NB4 (cell line): ENCODE results near the gene CD1D.

Source experiments
- POLR2A ChIP-seq: IDR thresholded peaks from 2 replicates; pipeline ENCODE4 v1.6.1; 2011; ENCODE audit warnings: mild to moderate bottlenecking; ENCODE audit not compliant: insufficient read length; ENCODE audit errors: extremely low read depth
- TF ChIP-seq, protein P1 (sequence below): IDR thresholded peaks from one replicate; pipeline ENCODE4 v1.5.1; 2012; ENCODE audit warnings: low read depth, low read length

- no peak for TF ChIP-seq POLR2A
- TF ChIP-seq, protein P1, sequence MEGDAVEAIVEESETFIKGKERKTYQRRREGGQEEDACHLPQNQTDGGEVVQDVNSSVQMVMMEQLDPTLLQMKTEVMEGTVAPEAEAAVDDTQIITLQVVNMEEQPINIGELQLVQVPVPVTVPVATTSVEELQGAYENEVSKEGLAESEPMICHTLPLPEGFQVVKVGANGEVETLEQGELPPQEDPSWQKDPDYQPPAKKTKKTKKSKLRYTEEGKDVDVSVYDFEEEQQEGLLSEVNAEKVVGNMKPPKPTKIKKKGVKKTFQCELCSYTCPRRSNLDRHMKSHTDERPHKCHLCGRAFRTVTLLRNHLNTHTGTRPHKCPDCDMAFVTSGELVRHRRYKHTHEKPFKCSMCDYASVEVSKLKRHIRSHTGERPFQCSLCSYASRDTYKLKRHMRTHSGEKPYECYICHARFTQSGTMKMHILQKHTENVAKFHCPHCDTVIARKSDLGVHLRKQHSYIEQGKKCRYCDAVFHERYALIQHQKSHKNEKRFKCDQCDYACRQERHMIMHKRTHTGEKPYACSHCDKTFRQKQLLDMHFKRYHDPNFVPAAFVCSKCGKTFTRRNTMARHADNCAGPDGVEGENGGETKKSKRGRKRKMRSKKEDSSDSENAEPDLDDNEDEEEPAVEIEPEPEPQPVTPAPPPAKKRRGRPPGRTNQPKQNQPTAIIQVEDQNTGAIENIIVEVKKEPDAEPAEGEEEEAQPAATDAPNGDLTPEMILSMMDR = no peak
These were observed 33.3 kb upstream of the CD1D start for GRCh38 chr1:158147401-158147800.
